Kidney (tissue), 14 donors: Measurements from ENCODE around the gene COL12A1. TPM values are rescaled to one million over a fixed set of nuclear protein-coding genes. Genes with fewer than 3 reads are reported as not detected.

Experiments used
- DNase-seq, 5 donors: peaks; one replicate each; pipeline ENCODE4 v3.0.0-alpha.2; 2013 to 2020
- FAIRE-seq: peaks from 2 replicates; lab custom pipeline; 2012; peaks lifted over from hg19 to GRCh38; lab: Jason Lieb, UNC
- H3K27ac ChIP-seq, 2 donors: one replicate each; pipeline ENCODE4 v1.7.0; 2013; ENCODE audit warnings: low read depth in 2 of 2, low read length in 2 of 2, inconsistent platforms in 1 of 2
- H3K27me3 ChIP-seq: one replicate; pipeline ENCODE4 v1.7.1; 2013; ENCODE audit warnings: low read length, inconsistent platforms; ENCODE audit not compliant: control insufficient read depth, insufficient read depth
- H3K36me3 ChIP-seq, 3 donors: one replicate each; pipeline versions ENCODE4 v1.7.0 to v1.7.1; 2013; ENCODE audit warnings: low read length in 3 of 3, control low read depth in 1 of 3, inconsistent platforms in 1 of 3; ENCODE audit not compliant: insufficient read depth in 3 of 3, control insufficient read depth in 2 of 3
- H3K4me1 ChIP-seq, 3 donors: one replicate each; pipeline versions ENCODE4 v1.7.0 to v1.7.1; 2013; ENCODE audit warnings: low read length in 3 of 3, inconsistent platforms in 1 of 3, low read depth in 1 of 3; ENCODE audit not compliant: control insufficient read depth in 2 of 3, insufficient read depth in 2 of 3
- H3K4me3 ChIP-seq, 3 donors: one replicate each; pipeline versions ENCODE4 v1.7.0 to v1.8.1; 2013; ENCODE audit warnings: low read length in 3 of 3, control low read depth in 1 of 3, inconsistent platforms in 1 of 3
- H3K9ac ChIP-seq, 3 donors: one replicate each; pipeline versions ENCODE4 v1.7.0 to v1.7.1; 2013; ENCODE audit warnings: low read length in 3 of 3, control low read depth in 1 of 3, inconsistent platforms in 1 of 3
- H3K9me3 ChIP-seq, 3 donors: one replicate each; pipeline versions ENCODE4 v1.7.0 to v1.7.1; 2013; ENCODE audit warnings: low read length in 3 of 3, control low read depth in 1 of 3, inconsistent platforms in 1 of 3; ENCODE audit not compliant: control insufficient read depth in 2 of 3, insufficient read depth in 1 of 3
- CTCF ChIP-seq: IDR thresholded peaks from 3 replicates; pipeline ENCODE4 v1.5.1; 2012; ENCODE audit warnings: mild to moderate bottlenecking, moderate library complexity, borderline replicate concordance; ENCODE audit not compliant: insufficient read depth; ENCODE audit errors: extremely low read depth
- intact Hi-C: fragments of 100-400 bp; cut with DNase I; formaldehyde crosslinking; loops from one replicate; pipeline ENCODE4 v1.11.1; 2022
- polyA plus RNA-seq: library from polyadenylated mRNA; stranded (reverse); fragments of 350-450 nt; fragmentation: Illumina TruSeq; extraction: RNeasy Lipid Tissue Mini Kit (QIAGEN cat#74804); gene quantifications from one replicate; pipeline ENCODE4 v1.2.3, GENCODE V29; 2014; ENCODE audit warnings: low read depth, low replicate concordance; ENCODE audit not compliant: insufficient read depth
- total RNA-seq: library from RNA; stranded (reverse); fragmentation: NEBNext Ultra II Directional; extraction: Animal tissue kit (Norgen Biotek cat#: 25700); gene quantifications from one replicate; pipeline ENCODE4 v1.2.1, GENCODE V29; 2021
- donor health status: control.
- donor health status: control.
- donor health status: control.
- donor health status: control.
- donor health status: control.
- donor health status: DM: yes; HTN: yes; CAD: no.
- donor health status: Normal renal cell carcinoma (clear cell type).

The COL12A1 gene
- total and polyA plus RNA-seq, 2 donors from 2014 or later = 12.3 to 28.3 TPM

GRCh38 chr6:75113446-75113845 is 92.4 kb downstream of the COL12A1 start:
- DNase-seq = no peak
- intact Hi-C loops = no loop called here
- no peak for FAIRE-seq

GRCh38 chr6:75109765-75110164 is 96.1 kb downstream of the COL12A1 start:
- TF ChIP-seq CTCF = no peak
- Histone ChIP-seq H3K9ac (no peak overlapping the region), H3K36me3 (no peaks in the 10 kb centered on the region), H3K27me3 (no peaks in the 10 kb centered on the region), H3K27ac (no peak overlapping the region), H3K4me3 (no peak overlapping the region), H3K4me1 (no peaks in the 10 kb centered on the region), H3K9me3 (no peaks in the 10 kb centered on the region)
- FAIRE-seq (peak; percentile 33), DNase-seq (no peak)
- intact Hi-C loops = no loop called here

More at GRCh38 chr6:75113446-75113845, 92.4 kb downstream of the COL12A1 start:
- Histone ChIP-seq H3K4me3 (no peak overlapping the region), H3K27me3 (no peaks in the 10 kb centered on the region), H3K36me3 (no peaks in the 10 kb centered on the region), H3K9me3 (no peaks in the 10 kb centered on the region), H3K27ac (no peak overlapping the region), H3K9ac (no peak overlapping the region), H3K4me1 (peaks cover 0 to 6% (median 0%) of the 10 kb centered on the region in 3 donors)
- TF ChIP-seq CTCF = no peak

GRCh38 chr6:75109022-75109421 is 96.8 kb downstream of the COL12A1 start:
- no peak overlapping the region for H3K27ac ChIP-seq
- intact Hi-C loops = no loop called here

More at GRCh38 chr6:75109022-75109421, 96.8 kb downstream of the COL12A1 start:
- Histone ChIP-seq H3K9me3 (no peaks in the 10 kb centered on the region), H3K27me3 (no peaks in the 10 kb centered on the region), H3K36me3 (no peaks in the 10 kb centered on the region), H3K9ac (no peak overlapping the region), H3K4me3 (no peak overlapping the region), H3K4me1 (no peaks in the 10 kb centered on the region)
- FAIRE-seq (no peak), DNase-seq (no peak)
- no peak for TF ChIP-seq CTCF
